GM21737 (cell line): ENCODE data around the gene IL19.

ENCODE experiments used
- ATAC-seq: cut with Tn5 transposase; IDR thresholded peaks from one replicate; pipeline ENCODE4 v1.9.1; 2021; ENCODE audit warnings: mild to moderate bottlenecking, moderate library complexity; ENCODE audit not compliant: unreplicated experiment

IL19 gene

DNA sequence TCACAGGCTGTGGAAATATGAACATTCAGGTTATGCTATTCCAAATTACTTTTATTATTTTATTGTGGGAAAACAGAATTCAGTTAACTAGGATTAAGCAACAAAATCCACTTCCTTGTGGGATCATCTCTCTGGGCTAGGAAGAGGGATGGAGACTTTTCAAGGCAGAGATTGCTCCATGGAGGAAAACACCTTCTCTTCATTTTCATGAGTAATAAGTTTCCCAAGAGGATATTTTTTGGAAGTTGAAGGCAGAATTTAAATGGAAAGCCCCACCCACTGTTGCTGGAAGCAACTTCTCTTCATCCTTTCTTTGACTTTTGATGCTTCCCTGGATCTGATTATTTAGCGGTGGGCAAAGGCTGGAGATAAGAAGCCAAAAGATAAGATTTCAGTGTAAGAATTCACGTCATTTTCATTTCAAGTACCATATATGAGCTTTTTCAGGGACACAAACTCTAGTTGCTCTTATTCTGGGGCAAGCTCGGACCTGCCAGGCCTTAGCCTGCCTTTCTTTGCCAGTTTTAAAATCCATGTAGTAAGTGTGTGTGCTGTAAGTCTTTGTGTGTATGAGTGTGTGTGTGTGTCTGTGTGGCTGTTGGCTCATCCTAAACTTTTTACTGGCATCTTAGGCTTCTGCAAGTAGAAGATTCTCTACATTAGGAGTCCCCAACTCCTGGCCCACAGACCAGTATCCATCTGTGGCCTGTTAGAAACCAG lies 114.9 kb downstream of the IL19 start:
- no peak for ATAC-seq

DNA sequence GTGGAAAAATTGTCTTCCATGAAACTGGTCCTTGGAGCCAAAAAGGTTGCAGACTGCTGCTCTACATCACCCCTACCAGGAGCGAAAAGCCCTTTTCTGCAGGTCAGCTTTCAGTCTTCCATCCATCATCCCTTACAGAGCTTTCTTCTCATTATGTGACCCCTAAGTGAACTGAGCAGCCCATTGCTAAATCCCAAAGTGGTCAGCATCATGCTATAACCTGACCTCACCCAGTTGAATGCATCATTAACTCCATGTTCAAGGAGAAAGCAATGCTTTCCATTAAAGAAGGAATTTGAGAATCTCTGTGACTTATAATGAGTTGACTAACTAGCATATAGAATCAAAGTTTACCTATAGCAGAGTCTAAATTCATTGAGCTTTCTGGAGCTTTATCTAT lies 116.3 kb downstream of the IL19 start:
- no peak for ATAC-seq

DNA sequence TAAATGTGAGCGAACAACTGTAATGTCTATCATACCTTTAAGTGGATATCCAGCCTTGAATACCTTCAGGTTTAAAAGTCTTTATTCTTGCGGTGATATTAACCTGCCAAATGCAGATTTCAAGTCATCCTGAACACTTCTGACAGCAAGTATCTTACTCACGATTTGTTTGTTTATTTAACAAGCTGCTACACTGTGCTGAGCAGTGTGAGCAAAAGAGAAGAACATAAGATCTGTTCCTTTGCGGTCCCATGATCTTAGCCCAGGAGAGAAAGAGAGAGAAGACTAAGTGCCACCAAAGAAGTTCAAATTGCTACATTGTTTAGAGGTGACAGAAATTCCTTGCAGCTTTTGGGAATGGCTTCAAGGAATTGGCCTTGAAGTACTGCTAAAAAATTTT lies 117.1 kb downstream of the IL19 start:
- ATAC-seq = no peak

DNA sequence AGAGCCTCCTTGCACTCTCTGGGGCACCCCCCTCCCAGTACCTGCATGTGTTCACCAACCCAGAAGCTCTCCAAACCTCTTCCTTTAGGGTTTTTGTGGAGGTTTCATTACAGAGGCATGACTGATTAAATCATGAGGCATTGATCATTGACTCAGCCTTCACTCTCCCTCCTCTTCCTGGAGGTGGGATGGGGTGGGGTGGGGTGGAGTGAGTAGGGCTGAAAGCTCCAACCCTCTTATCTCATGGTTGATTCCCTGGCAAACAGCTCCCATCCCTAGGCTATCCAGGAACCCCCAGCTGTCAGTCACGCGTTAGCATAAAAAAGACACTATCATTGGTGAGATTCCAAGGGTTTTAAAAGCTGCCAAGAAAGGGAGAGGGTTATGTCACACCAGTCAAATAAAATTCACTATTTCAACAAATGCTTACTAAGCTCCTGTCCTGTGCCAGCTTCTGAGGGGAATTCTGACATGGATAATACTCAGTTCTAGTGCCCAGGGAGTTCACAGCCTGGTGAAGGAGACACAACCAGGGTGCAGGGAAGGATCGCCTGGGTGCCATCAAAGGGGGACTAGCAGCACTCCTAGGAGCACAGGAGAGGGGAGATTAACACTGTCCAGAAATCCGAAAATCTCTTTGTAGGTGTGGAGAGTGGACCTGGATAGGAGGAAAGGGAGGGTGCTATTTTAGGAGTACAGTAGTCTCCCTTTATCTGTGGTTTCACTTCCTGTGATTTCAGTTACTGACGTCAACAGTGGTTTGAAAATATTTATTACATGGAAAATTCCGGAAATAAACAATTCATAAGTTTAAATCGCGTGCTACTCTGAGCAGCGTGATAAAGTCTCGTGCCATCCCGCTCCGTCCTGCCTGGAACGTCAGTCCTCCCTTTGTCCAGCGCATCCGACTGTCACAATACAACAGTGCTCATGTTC lies 119.8 kb downstream of the IL19 start:
- no peak for ATAC-seq

DNA sequence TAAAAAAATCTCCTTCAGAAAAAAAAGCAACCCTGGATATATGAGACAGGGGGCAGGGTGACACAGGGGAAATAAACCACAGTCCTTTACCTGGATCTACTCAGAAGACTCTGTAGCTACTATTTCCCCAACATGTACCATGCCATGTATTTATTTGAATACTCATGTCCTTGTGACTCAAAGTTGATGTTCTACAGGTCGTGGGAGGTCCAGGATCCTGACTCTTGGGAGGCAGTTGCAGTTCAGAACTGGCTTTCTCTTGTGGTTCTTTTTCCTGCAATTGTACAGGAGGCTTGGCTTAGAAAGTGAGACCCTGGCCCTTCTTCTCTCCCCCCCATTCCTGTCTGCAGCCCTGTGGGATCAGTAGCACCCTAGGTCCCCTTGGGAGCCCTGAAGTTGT lies 120.8 kb downstream of the IL19 start:
- no peak for ATAC-seq
